Ovary (tissue), 3 donors: Measurements from ENCODE around the gene VSIG4.

ENCODE experiments used
- EP300 ChIP-seq: sonication (generic); formaldehyde crosslinking; IDR thresholded peaks from one replicate; pipeline ENCODE4 v1.6.1; 2017; ENCODE audit warnings: antibody characterized with exemption
- POLR2A ChIP-seq: fragments of 450-650 bp; IDR thresholded peaks from one replicate; pipeline ENCODE4 v1.6.1; 2017; ENCODE audit warnings: antibody characterized with exemption, mild to moderate bottlenecking, moderate library complexity
- TF ChIP-seq, protein P1 (sequence below), 3 donors: fragments of 450-650 bp in 2 of 3; fragments of 200-600 bp in 1 of 3; IDR thresholded peaks; one replicate each; pipeline versions ENCODE4 v1.5.1 to v1.8.0; 2016 to 2022; ENCODE audit warnings: antibody characterized with exemption in 3 of 3, mild to moderate bottlenecking in 1 of 3
- donor health status: DM: no; HTN: no; CAD: no.

DNA sequence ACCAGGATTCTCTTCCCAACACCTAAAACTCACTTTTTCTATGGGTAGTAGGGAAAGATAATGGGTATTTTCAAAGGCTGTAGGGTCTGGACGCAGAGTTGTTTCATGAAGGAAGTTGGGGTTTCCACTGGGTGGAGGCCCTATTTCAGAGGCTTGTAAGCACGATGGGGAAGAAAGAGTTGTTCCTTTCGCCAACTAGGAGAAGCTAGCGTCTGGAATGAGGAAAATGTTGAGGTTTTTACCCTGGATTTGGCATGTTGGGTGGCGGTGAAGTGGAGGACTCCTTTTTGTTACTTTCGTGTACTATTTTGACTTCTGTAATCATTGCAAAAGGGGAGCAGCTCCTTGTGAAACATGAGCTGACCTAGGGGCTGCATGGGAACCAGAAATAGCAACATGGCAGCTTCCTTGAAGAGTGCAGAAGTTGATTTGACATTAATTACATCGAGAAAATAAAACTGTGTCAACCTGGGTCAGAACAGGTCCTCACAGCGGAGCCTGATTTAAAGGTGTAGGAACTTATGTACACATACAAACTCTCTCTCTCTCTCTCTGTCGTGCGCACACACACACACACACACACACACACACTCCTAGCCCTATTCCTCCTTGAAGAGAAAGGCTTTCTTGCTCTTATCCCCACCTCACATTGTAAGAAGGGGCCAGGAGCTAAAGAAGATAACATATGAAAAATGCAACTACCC, 19.1 kb downstream of the VSIG4 start:
- TF ChIP-seq EP300 = no peak
- TF ChIP-seq, protein P1, sequence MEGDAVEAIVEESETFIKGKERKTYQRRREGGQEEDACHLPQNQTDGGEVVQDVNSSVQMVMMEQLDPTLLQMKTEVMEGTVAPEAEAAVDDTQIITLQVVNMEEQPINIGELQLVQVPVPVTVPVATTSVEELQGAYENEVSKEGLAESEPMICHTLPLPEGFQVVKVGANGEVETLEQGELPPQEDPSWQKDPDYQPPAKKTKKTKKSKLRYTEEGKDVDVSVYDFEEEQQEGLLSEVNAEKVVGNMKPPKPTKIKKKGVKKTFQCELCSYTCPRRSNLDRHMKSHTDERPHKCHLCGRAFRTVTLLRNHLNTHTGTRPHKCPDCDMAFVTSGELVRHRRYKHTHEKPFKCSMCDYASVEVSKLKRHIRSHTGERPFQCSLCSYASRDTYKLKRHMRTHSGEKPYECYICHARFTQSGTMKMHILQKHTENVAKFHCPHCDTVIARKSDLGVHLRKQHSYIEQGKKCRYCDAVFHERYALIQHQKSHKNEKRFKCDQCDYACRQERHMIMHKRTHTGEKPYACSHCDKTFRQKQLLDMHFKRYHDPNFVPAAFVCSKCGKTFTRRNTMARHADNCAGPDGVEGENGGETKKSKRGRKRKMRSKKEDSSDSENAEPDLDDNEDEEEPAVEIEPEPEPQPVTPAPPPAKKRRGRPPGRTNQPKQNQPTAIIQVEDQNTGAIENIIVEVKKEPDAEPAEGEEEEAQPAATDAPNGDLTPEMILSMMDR (IDR thresholded peaks at IDR 0.05) = no peak
- TF ChIP-seq POLR2A = no peak
